ENCODE data around the gene IL36RN.

DNA sequence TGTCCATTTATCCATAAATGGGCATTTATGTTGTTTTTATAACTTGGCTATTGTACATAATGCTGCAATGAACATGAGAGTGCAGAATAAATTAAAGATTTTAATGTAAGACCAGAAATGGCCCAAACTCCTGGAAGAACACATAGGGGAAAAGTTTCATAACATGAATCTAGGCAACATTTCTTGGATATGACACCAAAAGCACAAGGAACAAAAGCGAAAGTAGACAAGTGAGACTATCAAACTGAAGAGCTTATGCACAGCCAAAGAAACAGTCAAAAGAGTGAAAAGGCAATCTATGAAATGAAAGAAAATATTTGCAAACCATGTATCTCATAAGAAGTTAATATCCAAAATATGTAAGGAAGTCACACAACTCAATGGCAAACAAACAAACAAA is 47.9 kb upstream of the IL36RN start:
- TF ChIP-seq CTCF (IDR thresholded peaks at IDR 0.05) (no peak), POLR2A (IDR thresholded peaks at IDR 0.05) (no peak)

Data from right lobe of liver (tissue), 4 donors.